ENCODE results near the gene INHBE. TPM values are rescaled to one million over a fixed set of nuclear protein-coding genes. Genes with fewer than 3 reads are reported as not detected.

INHBE gene
- total RNA-seq, 4 donors from 2014 or later = 1.5 to 2.2 TPM; not detected in 2

DNA sequence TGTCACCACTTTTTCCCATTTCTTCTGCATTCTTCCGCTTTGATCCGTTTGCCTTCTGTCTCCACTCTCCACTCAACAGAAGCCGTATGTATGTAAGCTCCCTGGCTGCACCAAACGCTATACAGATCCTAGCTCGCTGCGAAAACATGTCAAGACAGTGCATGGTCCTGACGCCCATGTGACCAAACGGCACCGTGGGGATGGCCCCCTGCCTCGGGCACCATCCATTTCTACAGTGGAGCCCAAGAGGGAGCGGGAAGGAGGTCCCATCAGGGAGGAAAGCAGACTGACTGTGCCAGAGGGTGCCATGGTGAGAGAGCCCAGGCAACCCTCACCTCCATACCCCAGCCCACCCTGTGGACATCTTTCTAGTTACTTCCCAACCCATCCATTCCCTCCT, 12.8 kb downstream of the INHBE start:
- Histone ChIP-seq H3K27ac (no peak overlapping the region), H3K9me3 (no peaks in the 10 kb centered on the region), H3K4me3 (no peak overlapping the region), H3K27me3 (peaks cover 0 to 11% (median 9%) of the 10 kb centered on the region in 3 donors), H3K36me3 (no peaks in the 10 kb centered on the region), H3K4me1 (peaks cover 0 to under 1% of the 10 kb centered on the region in 2 donors)
- DNase-seq (no peak), ATAC-seq (no peak)
- no peak for TF ChIP-seq CTCF (IDR thresholded peaks at IDR 0.05 in 4 of 5, conservative IDR thresholded peaks at IDR 0.05 in 1 of 5)
- TF ChIP-seq POLR2A (IDR thresholded peaks at IDR 0.05) = no peak
- intact Hi-C loops (cut with DNase I; ENCODE audit: low total_unique reads) (no loop called here), in situ Hi-C loops (cut with MboI; ENCODE audit: low sequenced_read_pairs in 4 of 4) (no loop called here)

- ATAC-seq = no peak
- in situ Hi-C loops (cut with MboI; ENCODE audit: low sequenced_read_pairs in 4 of 4) = no loop called here
- intact Hi-C loops (cut with DNase I; ENCODE audit: low total_unique reads) = no loop called here
- Histone ChIP-seq H3K4me1 (no peaks in the 10 kb centered on the region), H3K27ac (no peak overlapping the region), H3K9me3 (no peaks in the 10 kb centered on the region), H3K27me3 (peaks cover 12 to 23% (median 20%) of the 10 kb centered on the region in 3 donors), H3K4me3 (no peak overlapping the region), H3K36me3 (no peaks in the 10 kb centered on the region)
- no peak for TF ChIP-seq CTCF (IDR thresholded peaks at IDR 0.05 in 4 of 5, conservative IDR thresholded peaks at IDR 0.05 in 1 of 5)
- TF ChIP-seq POLR2A (IDR thresholded peaks at IDR 0.05) = no peak
- no peak for DNase-seq
Measured at GRCh38 chr12:57469296-57470164, 14.4 kb downstream of the INHBE start.

DNA sequence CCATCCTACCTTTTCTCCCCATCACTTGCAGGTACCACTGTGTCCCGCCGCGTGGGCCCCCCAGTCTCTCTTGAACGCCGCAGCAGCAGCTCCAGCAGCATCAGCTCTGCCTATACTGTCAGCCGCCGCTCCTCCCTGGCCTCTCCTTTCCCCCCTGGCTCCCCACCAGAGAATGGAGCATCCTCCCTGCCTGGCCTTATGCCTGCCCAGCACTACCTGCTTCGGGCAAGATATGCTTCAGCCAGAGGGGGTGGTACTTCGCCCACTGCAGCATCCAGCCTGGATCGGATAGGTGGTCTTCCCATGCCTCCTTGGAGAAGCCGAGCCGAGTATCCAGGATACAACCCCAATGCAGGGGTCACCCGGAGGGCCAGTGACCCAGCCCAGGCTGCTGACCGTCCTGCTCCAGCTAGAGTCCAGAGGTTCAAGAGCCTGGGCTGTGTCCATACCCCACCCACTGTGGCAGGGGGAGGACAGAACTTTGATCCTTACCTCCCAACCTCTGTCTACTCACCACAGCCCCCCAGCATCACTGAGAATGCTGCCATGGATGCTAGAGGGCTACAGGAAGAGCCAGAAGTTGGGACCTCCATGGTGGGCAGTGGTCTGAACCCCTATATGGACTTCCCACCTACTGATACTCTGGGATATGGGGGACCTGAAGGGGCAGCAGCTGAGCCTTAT, 15.3 kb downstream of the INHBE start:
- in situ Hi-C loops (cut with MboI; ENCODE audit: low sequenced_read_pairs in 4 of 4) = no loop called here
- intact Hi-C loops (cut with DNase I; ENCODE audit: low total_unique reads) = no loop called here
- Histone ChIP-seq H3K4me1 (peaks cover 5% of the 10 kb centered on the region in 2 donors), H3K9me3 (no peaks in the 10 kb centered on the region), H3K4me3 (no peak overlapping the region), H3K36me3 (no peaks in the 10 kb centered on the region), H3K27me3 (peaks cover 20 to 31% (median 29%) of the 10 kb centered on the region in 3 donors), H3K27ac (no peak overlapping the region)
- DNase-seq (no peak), ATAC-seq (no peak)
- no peak for TF ChIP-seq POLR2A (IDR thresholded peaks at IDR 0.05)
- no peak for TF ChIP-seq CTCF (IDR thresholded peaks at IDR 0.05 in 4 of 5, conservative IDR thresholded peaks at IDR 0.05 in 1 of 5)

- intact Hi-C loops (cut with DNase I; ENCODE audit: low total_unique reads) = no loop called here
- no peaks in the 10 kb centered on the region for H3K36me3 ChIP-seq
- no peak overlapping the region for H3K4me3 ChIP-seq
- no peak overlapping the region for H3K27ac ChIP-seq
- peaks cover 27 to 38% (median 36%) of the 10 kb centered on the region in 3 donors for H3K27me3 ChIP-seq
- H3K9me3 ChIP-seq = no peaks in the 10 kb centered on the region
- ATAC-seq (no peak), DNase-seq (no peak)
- peaks cover 10 to 12% of the 10 kb centered on the region in 2 donors for H3K4me1 ChIP-seq
- in situ Hi-C loops (cut with MboI; ENCODE audit: low sequenced_read_pairs in 4 of 4) = no loop called here
- TF ChIP-seq POLR2A (IDR thresholded peaks at IDR 0.05) (no peak), CTCF (IDR thresholded peaks at IDR 0.05 in 4 of 5, conservative IDR thresholded peaks at IDR 0.05 in 1 of 5) (no peak)
Measured at GRCh38 chr12:57470970-57471656, 16.0 kb downstream of the INHBE start.

Measured in gastrocnemius medialis (tissue), 4 donors.